RPMI7951 (cell line): ENCODE measurements around the gene FBXO28. TPM values are rescaled to one million over a fixed set of nuclear protein-coding genes. Genes with fewer than 3 reads are reported as not detected.

Experiments used
- DNase-seq: peaks from one replicate; pipeline ENCODE4 v3.0.0-alpha.2; 2012; ENCODE audit warnings: low read depth
- total RNA-seq: library from RNA; depleted of rRNA; stranded (reverse); fragments of >200 nt; shearing (Covaris generic); gene quantifications from 2 replicates; pipeline ENCODE4 v1.2.3, GENCODE V29; 2014

Gene FBXO28
- total RNA-seq, 1 experiment from 2014 or later: 26.6 TPM

GRCh38 chr1:224151117-224151516 is 37.2 kb downstream of the FBXO28 start:
- DNase-seq: no peak

GRCh38 chr1:224157316-224157715 is 43.4 kb downstream of the FBXO28 start:
- DNase-seq: no peak

GRCh38 chr1:224159541-224159940 is 45.6 kb downstream of the FBXO28 start:
- no peak for DNase-seq

GRCh38 chr1:224160171-224160682 is 46.3 kb downstream of the FBXO28 start:
- DNase-seq: no peak

GRCh38 chr1:224162768-224163167 is 48.9 kb downstream of the FBXO28 start:
- no peak for DNase-seq

GRCh38 chr1:224163311-224163710 is 49.4 kb downstream of the FBXO28 start:
- no peak for DNase-seq

GRCh38 chr1:224168859-224169380 is 55.0 kb downstream of the FBXO28 start:
- DNase-seq: peak; percentile 95

GRCh38 chr1:224169718-224170270 is 55.9 kb downstream of the FBXO28 start:
- DNase-seq: peak; percentile 25

GRCh38 chr1:224170343-224170742 is 56.4 kb downstream of the FBXO28 start:
- DNase-seq: peak; percentile 6

- DNase-seq: peak; percentile 49
Observed at GRCh38 chr1:224170748-224171478, 57.0 kb downstream of the FBXO28 start.

- no peak for DNase-seq
Observed at GRCh38 chr1:224172229-224172628, 58.3 kb downstream of the FBXO28 start.

GRCh38 chr1:224173523-224173922 is 59.6 kb downstream of the FBXO28 start:
- DNase-seq: peak; percentile 6

GRCh38 chr1:224175617-224176016 is 61.7 kb downstream of the FBXO28 start:
- peak; percentile 56 for DNase-seq

GRCh38 chr1:224177356-224177999 is 63.6 kb downstream of the FBXO28 start:
- DNase-seq: no peak

- no peak for DNase-seq
Observed at GRCh38 chr1:224178894-224179293, 65.0 kb downstream of the FBXO28 start.

GRCh38 chr1:224180783-224181452 is 67.0 kb downstream of the FBXO28 start:
- DNase-seq: no peak

- DNase-seq: no peak
Observed at GRCh38 chr1:224181453-224181810, 67.5 kb downstream of the FBXO28 start.

GRCh38 chr1:224182057-224182865 is 68.3 kb downstream of the FBXO28 start:
- DNase-seq: no peak

- peak; percentile 86 for DNase-seq
Observed at GRCh38 chr1:224182866-224183590, 69.1 kb downstream of the FBXO28 start, which contains the start of gene DEGS1. Gene DEGS1 (plus strand): TSS chr1:224183240. CDS start chr1:224183337, 97 bp downstream.

GRCh38 chr1:224183591-224184312 is 69.8 kb downstream of the FBXO28 start:
- peak; percentile 58 for DNase-seq
